Activated CD4-positive, alpha-beta T cell treated with anti-CD3 and anti-CD28 coated beads, Interleukin-2, amount 50 U/mL, for 48 hours (primary cell): ENCODE data around the gene ARHGEF6.
"Not testable (repeated sequence)": the region's sequence is repeated elsewhere in the genome, so short reads cannot be mapped to it uniquely, and the experiment has no call there.

Source experiments
- DNase-seq, 2 experiments: peaks; one replicate each; pipeline ENCODE4 v3.0.0-alpha.2; 2020

The ARHGEF6 gene

GRCh38 chrX:136780763-136781162 lies at the start of gene ARHGEF6:
Gene ARHGEF6, minus strand, starts transcription at chrX:136780932. Its CDS starts 50 bp downstream, at chrX:136780882.
- peak in 1 of 2 experiments; percentile 35 for DNase-seq

GRCh38 chrX:136829413-136829812 lies 48.7 kb upstream of the ARHGEF6 start:
- DNase-seq, result no peak

- DNase-seq, result no peak
Measured at GRCh38 chrX:136828830-136829229, 48.1 kb upstream of the ARHGEF6 start.

- DNase-seq, result no peak
Measured at GRCh38 chrX:136827026-136827425, 46.3 kb upstream of the ARHGEF6 start.

GRCh38 chrX:136825771-136826170 lies 45.0 kb upstream of the ARHGEF6 start:
- DNase-seq, result no peak

- no peak for DNase-seq
Measured at GRCh38 chrX:136823175-136823574, 42.4 kb upstream of the ARHGEF6 start.

GRCh38 chrX:136822337-136823095 lies 41.8 kb upstream of the ARHGEF6 start:
- DNase-seq, result no peak

- DNase-seq, result not testable (repeated sequence)
Measured at GRCh38 chrX:136819756-136820155, 39.0 kb upstream of the ARHGEF6 start.

GRCh38 chrX:136819031-136819703 lies 38.4 kb upstream of the ARHGEF6 start:
- no peak for DNase-seq

GRCh38 chrX:136816975-136817374 lies 36.2 kb upstream of the ARHGEF6 start:
- DNase-seq, result no peak

- DNase-seq, result no peak
Measured at GRCh38 chrX:136814847-136815750, 34.4 kb upstream of the ARHGEF6 start.

- DNase-seq, result no peak
Measured at GRCh38 chrX:136812286-136812685, 31.6 kb upstream of the ARHGEF6 start.

GRCh38 chrX:136810493-136810892 lies 29.8 kb upstream of the ARHGEF6 start:
- DNase-seq, result no peak

- no peak for DNase-seq
Measured at GRCh38 chrX:136806891-136807410, 26.2 kb upstream of the ARHGEF6 start.

GRCh38 chrX:136802515-136802914 lies 21.8 kb upstream of the ARHGEF6 start:
- no peak for DNase-seq

GRCh38 chrX:136797787-136798186 lies 17.1 kb upstream of the ARHGEF6 start:
- no peak for DNase-seq

- not testable (repeated sequence) for DNase-seq
Measured at GRCh38 chrX:136795132-136795531, 14.4 kb upstream of the ARHGEF6 start.

- DNase-seq, result not testable (repeated sequence)
Measured at GRCh38 chrX:136794660-136795059, 13.9 kb upstream of the ARHGEF6 start.

GRCh38 chrX:136794080-136794479 lies 13.3 kb upstream of the ARHGEF6 start:
- no peak for DNase-seq

GRCh38 chrX:136789856-136790255 lies 9.1 kb upstream of the ARHGEF6 start:
- DNase-seq, result no peak

GRCh38 chrX:136784231-136784630 lies 3.5 kb upstream of the ARHGEF6 start:
- DNase-seq, result no peak

GRCh38 chrX:136783159-136783558 lies 2.4 kb upstream of the ARHGEF6 start:
- no peak for DNase-seq

- no peak for DNase-seq
Measured at GRCh38 chrX:136781180-136781797, 557 bp upstream of the ARHGEF6 start.
